ENCODE results near the gene VAMP3. TPM values are rescaled to one million over a fixed set of nuclear protein-coding genes. Genes with fewer than 3 reads are reported as not detected.

The VAMP3 gene
- 20.7 and 31.8 TPM in 2 replicates for total RNA-seq

GRCh38 chr1:7770997-7771822 lies at the start of gene VAMP3:
Gene VAMP3, plus strand, starts transcription at chr1:7771296. Its CDS starts 88 bp downstream, at chr1:7771384.
- DNase-seq (peak; percentile 86), ATAC-seq (ENCODE audit: low read depth) (peak; percentile 96)
- intact Hi-C loops (cut with micrococcal nuclease): loop anchor here (1.0 kb wide), 2 partner anchors 12 to 67 kb away; no protein-coding TSS in a partner anchor
- ChIA-PET POLR2A (interaction anchor here (0.6 to 1.7 kb wide), 4 partner anchors 9 to 191 kb away, joined by 4 to 13 read pairs (median 4); partner anchors contain the start of genes PARK7 and PER3), CTCF (interaction anchor here (1.0 kb wide), 1 partner anchor 19 kb away, joined by 3 read pairs; no protein-coding TSS in a partner anchor)
- Mint-ChIP-seq H3K4me1 (peaks cover 32% of the 10 kb centered on the region), H3K27me3 (no peaks in the 10 kb centered on the region), H3K9me3 (no peaks in the 10 kb centered on the region), H3K4me3 (peak within 1 kb of the TSS; percentile 87), H3K36me3 (ENCODE audit: low read depth) (peaks cover 28% of the 10 kb centered on the region), H3K27ac (peak within 1 kb of the TSS; percentile 77)
- TF ChIP-seq, protein P1, sequence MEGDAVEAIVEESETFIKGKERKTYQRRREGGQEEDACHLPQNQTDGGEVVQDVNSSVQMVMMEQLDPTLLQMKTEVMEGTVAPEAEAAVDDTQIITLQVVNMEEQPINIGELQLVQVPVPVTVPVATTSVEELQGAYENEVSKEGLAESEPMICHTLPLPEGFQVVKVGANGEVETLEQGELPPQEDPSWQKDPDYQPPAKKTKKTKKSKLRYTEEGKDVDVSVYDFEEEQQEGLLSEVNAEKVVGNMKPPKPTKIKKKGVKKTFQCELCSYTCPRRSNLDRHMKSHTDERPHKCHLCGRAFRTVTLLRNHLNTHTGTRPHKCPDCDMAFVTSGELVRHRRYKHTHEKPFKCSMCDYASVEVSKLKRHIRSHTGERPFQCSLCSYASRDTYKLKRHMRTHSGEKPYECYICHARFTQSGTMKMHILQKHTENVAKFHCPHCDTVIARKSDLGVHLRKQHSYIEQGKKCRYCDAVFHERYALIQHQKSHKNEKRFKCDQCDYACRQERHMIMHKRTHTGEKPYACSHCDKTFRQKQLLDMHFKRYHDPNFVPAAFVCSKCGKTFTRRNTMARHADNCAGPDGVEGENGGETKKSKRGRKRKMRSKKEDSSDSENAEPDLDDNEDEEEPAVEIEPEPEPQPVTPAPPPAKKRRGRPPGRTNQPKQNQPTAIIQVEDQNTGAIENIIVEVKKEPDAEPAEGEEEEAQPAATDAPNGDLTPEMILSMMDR (IDR thresholded peaks at IDR 0.05): no peak

GRCh38 chr1:7721940-7722669 lies 49.0 kb upstream of the VAMP3 start:
- no peaks in the 10 kb centered on the region for H3K27me3 Mint-ChIP-seq
- TF ChIP-seq, protein P1 (IDR thresholded peaks at IDR 0.05): no peak
- no peaks in the 10 kb centered on the region for H3K9me3 Mint-ChIP-seq
- CTCF ChIA-PET: no interaction called here
- no peak for ATAC-seq (ENCODE audit: low read depth)
- no peak for DNase-seq
- H3K36me3 Mint-ChIP-seq (ENCODE audit: low read depth): no peaks in the 10 kb centered on the region
- intact Hi-C loops (cut with micrococcal nuclease): no loop called here
- peaks cover 7% of the 10 kb centered on the region for H3K4me1 Mint-ChIP-seq
- no peak overlapping the region for H3K4me3 Mint-ChIP-seq
- POLR2A ChIA-PET: no interaction called here
- no peak overlapping the region for H3K27ac Mint-ChIP-seq

DNA sequence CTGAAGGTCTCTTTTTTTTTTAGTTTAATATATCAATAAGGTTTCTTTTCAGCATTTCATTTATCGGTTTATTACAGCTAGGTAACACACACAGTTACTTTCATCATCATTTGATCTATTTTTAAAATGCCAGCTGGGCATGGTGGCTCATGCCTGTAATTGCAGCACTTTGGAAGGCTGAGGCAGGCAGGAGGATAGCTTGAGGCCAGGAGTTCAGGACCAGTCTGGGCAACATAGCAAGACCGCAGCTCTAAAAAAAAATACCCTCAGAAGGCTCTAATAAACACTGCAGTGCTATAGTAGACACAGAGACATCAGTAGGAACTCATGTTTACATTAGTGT lies 48.5 kb upstream of the VAMP3 start:
- Mint-ChIP-seq H3K4me1 (peaks cover 7% of the 10 kb centered on the region), H3K36me3 (ENCODE audit: low read depth) (no peaks in the 10 kb centered on the region), H3K4me3 (no peak overlapping the region), H3K27ac (no peak overlapping the region), H3K27me3 (no peaks in the 10 kb centered on the region), H3K9me3 (no peaks in the 10 kb centered on the region)
- TF ChIP-seq, protein P1 (IDR thresholded peaks at IDR 0.05): no peak
- ChIA-PET POLR2A (no interaction called here), CTCF (no interaction called here)
- DNase-seq: no peak
- no peak for ATAC-seq (ENCODE audit: low read depth)
- intact Hi-C loops (cut with micrococcal nuclease): no loop called here

DNA sequence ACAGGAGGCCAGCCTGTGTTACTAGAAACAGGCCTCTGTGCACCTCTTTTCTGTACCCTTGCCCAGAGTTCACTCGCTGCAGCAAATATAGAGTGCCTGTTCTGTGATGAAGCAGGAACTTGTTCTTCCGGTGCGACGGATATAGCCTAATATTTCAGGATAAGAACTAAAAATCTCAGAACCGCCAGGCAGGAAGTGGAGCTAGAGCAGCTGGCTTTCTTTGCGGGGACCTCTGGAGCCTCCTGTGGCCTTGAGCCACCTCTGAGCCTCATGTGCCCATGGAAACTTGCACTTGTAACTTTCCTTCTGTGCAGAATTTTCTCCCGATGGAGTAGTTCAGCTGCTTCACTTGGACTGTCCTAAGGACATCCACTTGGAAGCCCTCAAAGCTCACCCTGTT lies 44.5 kb upstream of the VAMP3 start:
- TF ChIP-seq, protein P1 (IDR thresholded peaks at IDR 0.05): no peak
- intact Hi-C loops (cut with micrococcal nuclease): no loop called here
- DNase-seq (no peak), ATAC-seq (ENCODE audit: low read depth) (no peak)
- POLR2A ChIA-PET: no interaction called here
- Mint-ChIP-seq H3K9me3 (no peaks in the 10 kb centered on the region), H3K4me3 (no peak overlapping the region), H3K27ac (no peak overlapping the region), H3K27me3 (no peaks in the 10 kb centered on the region), H3K36me3 (ENCODE audit: low read depth) (no peaks in the 10 kb centered on the region), H3K4me1 (peaks cover 7% of the 10 kb centered on the region)
- CTCF ChIA-PET: no interaction called here

Measured in activated B cell treated with CpG ODN at 0.5 μM for 24 hours (primary cell).